HG03575 (cell line): ENCODE measurements around the gene H3-3A.
"Not testable (repeated sequence)": the region's sequence is repeated elsewhere in the genome, so short reads cannot be mapped to it uniquely, and the experiment has no call there.

Experiments used
- ATAC-seq: cut with Tn5 transposase; IDR thresholded peaks from one replicate; pipeline ENCODE4 v1.9.1; 2021; ENCODE audit not compliant: unreplicated experiment, insufficient number of reproducible peaks, low FRiP score; ENCODE audit errors: extremely low read depth

H3-3A gene

DNA sequence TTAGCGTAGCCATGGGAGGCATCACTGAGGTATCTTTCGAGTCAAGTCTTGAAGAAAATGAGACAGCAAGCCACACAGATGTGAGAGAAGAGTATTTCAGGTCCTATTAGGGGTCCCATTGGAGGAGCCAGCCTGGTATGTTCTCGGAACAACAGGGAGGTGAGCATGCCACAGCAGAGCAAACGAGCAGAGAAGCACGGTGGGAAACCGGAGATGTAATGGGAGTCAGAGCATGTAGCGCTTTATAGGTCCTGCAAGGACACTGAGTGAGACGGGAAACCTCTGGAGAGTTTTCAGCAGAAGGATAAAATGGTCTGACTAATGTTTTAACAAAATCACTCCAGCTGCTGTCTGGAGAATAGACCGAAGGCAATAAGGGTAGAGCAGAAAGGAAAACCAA lies 15.9 kb downstream of the H3-3A start:
- ATAC-seq, result no peak

DNA sequence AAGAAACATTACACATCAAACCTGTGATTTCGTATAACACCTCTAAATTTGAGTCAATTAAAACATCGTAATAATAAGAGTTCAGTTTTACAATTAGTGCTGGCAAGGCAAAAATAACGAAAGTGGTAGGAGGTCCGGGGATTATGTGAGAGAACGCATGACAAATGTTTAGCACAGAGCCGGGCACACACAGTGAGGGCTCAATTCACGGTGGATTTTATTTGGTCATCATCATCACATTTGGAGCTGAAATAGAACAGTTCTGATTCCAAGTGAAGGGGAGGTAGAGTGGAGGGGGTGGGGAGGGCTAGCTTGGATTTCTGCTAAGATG lies 20.0 kb downstream of the H3-3A start:
- no peak for ATAC-seq

DNA sequence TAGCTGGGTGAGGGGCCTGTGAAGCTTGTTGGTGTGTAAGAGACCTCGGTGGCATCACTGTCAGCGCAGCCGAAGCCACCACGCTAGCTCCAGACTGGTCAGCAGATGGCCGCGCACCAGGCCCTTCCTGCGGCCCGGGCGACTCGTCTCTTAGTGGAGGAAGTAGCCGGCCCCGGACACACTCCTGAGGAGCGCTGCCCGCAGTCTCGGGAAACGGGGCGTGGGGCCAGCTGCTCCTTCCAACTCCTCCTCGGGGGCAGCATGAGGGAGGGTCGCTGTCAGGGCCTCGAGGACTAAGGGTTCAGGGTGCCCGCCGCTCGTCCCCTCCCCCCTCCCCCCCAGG lies 20.4 kb downstream of the H3-3A start:
- ATAC-seq, result no peak

DNA sequence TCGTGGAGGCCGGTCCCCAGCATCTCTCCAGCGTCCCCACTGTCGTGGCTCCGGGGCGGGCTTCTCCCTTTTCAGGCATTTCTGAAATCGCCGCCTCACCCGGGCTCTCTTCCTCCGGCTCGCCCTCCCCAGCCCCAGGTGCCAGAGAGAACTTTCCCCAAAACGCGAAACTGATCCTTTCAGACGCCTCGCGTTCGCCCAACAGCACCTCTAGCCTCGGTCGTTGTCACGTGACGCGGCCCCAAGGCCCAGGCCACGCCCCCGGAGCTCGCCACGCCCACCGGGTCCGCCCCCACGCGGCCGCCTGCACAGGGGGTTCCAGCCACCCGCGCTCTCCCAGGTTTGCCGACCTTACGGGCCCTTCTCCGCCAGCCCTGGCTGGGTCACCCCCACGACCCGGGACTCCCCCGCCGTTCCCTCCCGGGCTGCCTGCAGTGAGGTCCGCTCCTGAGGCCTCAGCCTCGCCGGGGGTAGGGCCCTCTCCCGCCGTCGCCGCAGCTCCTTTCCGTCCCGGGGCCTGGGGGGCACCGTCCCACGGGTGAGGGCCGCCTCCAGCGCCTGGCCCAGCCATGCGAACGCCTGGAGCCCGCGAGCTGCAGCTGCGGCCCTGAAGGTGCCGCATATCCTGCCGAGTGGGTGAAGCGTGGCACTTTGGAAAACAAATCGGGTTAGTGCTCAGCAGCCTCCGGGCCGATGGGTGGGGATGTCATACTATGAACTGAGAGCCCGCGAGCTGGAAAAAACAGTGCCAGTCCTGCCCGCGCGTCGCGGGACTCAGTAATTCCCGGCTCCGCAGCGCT lies 21.0 kb downstream of the H3-3A start:
- peak; percentile 61 for ATAC-seq

DNA sequence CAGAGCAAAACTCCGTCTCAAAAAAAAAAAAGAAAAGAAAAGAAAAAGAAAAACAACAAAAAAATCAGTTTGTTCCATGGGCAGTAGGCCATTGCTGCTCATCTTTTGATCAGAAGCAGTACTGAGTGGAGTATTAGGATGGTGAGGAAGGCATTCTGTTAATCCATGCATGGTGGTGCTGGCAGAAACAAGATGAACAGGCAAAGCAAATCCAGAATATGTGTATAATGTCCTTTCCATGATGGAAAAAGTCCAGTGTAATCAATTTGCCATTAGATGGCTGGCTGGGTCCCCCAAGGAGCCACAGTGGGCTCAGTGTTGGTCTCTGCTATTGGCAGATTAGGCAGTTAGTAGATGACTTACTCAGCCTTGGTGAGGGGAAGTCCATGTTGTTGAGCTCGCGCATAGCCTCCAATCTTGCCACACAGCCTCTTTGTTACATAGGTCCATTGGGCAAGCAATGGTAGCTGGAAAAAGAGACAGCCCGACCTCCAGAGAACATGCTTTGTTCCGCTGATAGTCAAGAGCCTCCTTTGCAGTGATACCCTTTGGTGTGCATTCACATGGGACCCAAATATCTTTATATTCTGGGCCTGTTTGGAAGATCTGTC lies 23.3 kb downstream of the H3-3A start:
- no peak for ATAC-seq

DNA sequence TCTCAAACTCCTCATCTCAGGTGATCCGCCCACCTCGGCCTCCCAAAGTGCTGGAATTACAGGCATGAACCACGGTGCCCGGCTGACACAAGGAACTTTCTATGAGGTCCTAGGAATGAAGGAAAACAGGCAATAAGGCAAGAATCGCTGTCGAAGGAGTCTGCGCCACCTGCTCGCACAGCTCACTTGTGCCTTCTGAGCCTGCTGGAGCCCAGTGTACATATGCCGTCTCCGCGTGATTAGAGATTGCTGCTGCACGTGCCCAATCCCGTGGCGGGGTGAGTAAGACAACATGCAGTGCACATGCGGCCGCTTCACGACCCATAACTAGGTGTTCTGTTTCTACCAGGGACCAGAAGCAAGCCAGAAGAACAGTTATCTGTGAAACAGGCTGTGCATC lies 24.3 kb downstream of the H3-3A start:
- no peak for ATAC-seq

DNA sequence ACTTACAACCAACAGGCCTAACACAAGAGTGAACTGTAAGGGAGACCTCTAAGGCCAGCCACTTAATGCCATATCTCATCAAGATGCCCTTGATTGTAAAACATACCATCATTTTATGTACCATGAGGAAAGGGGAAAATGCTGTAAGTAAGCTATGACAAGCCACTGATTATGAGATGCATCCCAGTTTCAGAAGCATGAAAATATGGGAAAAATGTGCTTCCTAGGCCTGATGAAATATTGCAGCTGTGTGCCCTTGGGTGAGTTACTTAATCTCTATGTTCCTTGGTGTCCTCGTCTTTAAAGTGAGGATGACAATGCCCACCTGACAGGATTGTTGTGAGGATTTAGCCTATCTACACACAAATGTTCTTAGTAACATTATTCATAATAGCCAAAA lies 28.9 kb downstream of the H3-3A start:
- ATAC-seq, result no peak

DNA sequence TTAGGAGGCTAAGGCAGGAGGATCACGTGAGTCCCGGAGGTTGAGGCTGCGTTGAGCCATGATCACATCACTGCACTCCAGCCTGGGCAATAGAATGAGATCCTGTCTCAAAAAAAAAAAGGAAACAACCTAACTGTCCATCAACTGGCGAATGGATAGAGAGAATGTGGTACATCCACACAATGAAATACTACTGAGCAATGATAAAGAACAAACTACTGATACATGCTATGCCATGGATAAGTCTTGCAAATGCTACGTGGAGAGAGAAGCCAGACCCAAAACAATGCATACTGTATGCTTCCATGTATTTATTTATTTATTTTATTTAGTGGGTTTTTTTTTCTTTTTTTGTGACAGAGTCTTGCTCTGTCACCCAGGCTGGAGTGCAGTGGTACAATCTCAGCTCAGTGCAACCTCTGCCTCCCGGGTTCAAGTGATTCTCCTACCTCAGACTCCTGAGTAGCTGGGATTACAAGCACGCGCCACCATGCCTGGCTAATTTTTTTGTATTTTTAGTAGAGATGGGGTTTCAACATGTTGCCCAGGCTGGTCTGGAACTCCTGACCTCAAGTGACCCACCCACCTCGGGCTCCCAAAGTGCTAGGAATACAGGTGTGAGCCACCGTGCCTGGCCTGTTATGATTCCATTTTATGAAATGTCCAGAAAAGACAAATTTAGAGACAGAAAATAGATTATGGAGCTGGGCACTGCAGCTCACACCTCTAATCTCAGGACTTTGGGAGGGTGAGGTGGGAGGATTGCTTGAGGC lies 29.7 kb downstream of the H3-3A start:
- ATAC-seq, result not testable (repeated sequence)

DNA sequence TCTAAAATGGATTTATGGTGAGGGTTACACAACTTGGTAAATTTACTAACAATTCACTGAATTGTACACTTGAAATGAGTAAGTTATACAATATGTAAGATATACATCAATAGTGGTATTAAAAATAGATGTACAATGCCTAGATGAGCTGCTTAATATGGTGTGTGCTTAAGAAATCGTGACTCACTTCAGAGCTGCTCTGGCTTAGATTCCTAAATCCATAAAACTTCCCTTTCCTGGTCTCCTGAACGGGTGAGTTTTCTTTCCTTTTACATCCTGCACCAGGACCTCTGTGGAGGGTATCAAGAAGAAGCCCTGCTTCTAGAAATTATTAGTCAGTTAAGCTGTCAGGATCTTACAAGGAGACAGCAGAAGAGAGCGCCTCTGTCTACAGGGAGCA lies 30.4 kb downstream of the H3-3A start:
- no peak for ATAC-seq

DNA sequence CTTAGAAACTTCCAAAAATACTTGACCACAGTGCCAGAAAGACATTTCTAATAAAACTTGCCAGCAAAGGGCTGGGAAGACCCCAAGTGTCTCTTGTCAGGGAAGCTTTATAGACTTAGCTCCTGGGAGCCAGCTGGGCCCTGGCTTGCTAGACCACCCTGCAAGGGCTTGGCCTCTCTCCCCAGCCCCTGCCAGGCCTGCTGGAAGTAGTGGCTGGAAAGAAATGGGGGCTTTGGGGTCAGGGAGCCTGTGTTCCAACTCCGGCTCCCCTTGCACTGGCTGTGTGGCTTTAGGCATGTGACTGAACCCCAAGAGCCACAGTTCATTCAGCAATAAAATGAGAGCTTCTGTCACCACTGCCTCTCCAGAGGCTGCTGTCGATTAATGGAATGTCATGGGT lies 31.1 kb downstream of the H3-3A start:
- ATAC-seq, result no peak

DNA sequence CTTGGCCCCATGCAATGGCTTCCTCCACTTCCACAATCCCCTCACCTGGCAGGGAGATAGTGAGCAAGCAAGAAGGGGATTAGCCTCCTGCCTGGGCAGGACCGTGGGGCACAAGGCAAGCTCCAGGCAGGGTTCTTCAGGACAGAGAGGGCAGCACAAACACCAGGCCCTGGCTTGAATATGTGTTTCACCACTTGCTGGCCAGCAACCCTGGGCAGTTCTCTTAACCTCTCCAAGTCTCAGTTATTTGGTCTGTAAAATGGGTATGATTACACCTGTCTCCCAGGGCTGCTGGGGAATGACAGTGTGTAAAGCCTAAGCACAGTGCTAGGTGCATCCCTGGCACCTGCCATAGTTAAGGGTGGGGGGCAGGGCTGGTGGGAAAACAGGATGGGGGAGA lies 31.9 kb downstream of the H3-3A start:
- ATAC-seq, result no peak

DNA sequence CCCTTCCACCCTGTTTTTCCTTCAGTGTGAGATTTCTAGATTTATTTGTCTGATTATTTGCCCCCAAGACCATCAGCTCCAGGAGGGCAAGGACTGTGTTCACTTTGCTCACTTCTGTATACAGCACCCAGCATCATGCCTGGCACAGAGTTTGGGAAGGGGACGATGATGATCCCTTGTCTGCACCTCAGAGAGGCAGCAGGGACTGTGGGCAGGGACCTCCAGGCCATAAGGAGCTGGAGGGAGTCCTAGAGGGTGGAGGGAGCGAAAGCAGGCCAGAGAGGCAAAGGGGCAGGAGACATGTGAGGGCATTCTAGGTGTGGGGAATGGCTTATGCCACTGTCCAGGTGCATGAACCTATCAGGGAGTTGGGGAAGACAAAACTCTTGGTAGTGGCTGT lies 32.8 kb downstream of the H3-3A start:
- no peak for ATAC-seq

DNA sequence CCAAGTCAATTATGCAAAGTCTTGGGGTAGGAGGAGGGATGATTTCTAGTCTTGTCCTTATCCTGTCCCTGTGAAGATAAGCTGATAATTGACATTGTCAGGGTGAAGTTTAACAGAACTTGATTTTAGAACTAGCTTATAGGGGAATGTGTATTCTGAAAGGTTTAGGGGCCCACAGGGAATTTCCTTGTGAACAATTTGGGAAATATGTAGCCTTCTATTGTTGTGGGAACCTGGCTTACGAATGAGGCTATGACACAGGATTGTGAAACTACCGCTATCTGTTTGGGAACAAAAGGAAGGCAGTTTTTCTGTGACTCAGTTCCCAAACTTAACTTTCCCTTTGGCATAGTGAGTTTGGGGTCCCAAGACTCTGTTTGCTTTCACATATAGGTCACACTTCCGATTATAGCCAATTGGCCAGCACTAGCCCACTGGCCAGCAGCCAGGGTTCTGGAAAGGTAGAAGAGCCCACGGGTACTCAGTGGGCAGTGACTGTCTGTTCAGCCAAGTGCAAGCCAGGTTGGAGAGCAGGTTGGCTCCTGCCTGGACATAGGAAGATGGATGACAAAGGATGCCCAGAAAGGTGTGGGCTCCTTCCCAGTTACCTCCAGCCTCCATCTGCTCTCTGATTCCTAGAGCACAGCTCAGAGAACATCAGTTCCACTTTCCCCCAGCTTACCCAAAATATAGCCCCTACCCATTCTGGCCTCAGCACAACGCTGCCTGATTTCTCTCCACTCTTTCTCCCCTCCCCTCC lies 35.5 kb downstream of the H3-3A start:
- ATAC-seq, result no peak

DNA sequence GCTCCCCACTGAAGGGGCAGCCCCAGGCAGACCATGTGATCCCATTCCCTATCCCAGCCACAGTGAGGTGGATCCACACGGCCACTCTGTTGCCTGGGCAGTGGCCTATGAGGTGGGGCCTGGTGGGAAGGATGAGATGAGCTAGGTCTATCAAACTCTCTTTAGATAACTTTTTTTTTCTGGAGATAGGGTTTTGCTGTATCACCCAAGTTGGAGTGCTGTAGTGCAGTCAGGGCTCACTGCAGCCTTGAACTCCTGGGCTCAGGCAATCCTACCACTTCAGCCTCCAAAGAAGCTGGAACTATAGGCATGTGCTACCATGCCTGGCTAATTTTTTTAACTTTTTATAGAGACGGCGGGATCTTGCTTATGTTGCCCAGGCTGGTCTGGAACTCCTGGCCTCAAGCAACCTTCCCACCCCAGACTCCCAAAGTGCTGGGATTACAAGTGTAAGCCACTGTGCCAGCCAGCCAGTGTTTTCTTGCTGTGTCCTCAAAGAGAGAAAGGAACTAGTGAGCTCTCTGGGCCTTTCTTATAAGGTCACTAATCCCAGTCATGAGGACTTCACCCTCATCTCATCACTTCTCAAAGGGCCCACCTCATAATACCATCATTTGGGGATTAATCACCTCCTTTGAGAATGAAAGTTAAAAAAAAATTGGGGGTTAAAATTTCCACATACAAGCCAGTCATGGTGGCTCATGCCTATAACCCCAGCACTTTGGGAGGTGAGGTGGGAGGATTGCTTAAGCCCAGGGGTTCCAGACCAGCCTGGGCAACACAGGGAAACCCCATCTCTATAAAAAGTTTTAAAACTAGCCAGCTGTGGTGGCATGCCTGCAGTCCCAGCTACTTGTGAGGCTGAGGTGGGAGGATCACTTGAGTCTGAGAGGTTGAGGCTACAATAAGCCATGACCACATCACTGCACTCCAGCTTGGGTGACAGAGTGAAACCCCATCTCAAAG lies 36.6 kb downstream of the H3-3A start:
- ATAC-seq, result no peak

DNA sequence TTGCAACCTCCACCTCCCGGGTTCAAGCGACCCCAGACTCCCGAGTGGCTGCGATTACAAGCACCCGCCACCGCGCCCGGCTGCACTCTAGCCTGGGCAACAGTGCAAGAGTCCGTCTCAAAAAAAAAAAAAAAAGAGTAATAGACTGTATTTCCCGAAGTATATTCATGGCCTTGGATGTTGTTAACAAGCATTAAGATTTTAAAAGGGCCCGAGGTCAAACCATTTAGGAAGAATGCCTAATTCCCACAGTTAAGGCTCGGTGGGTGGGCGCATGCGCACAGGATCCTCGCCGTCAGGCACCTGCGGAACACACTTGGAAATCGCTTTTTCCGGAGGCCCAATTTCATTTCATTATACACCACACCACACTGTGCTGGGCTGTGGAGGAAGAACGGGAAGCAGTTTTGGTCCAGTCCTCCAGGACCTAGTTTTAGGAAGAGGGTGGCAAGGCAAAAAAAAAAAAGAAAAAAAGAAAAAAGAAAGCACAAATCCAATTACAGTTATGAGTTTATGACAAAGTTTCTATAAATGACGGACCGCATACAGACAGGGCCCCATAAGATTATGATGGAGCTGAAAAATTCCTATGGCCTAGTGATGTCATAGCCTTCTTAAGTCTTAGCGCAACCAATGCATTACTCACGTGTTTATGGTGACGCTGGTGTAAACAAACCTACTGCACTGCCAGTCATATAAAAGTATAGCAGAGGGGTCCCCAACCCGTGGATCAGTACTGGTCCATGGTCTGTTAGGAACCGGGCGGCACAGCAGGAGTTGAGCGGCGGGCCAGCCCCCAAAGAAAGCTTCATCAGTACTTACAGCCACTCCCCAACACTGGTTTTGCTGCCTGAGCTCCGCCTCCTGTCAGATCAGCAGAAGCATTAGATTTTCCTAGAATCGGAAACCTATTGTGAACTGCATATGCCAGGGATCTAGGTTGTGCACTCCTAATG lies 38.2 kb downstream of the H3-3A start:
- ATAC-seq, result no peak

DNA sequence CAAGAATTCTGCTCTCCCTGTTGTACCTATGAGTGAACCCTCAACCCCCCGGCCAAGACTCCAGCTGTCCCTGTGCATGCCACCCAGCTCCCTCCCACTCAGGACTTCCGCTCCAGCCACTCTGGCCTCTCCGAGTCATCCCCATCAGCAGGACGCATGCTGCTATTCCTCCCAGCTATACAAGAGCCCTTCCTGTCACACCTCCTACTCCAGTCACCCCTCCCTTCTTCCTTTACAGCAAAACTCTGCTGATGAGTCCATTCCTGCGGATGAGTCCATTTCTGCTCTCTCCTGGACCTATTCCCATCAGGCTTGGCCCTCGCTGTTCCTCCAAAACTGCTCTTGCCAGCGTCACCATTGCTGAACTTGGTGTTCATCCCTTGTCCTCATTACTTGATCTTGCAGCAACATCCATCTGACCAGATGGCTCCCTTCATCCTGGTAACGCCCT lies 42.2 kb downstream of the H3-3A start:
- ATAC-seq, result no peak
